ENCODE results near the gene KRTAP10-10. TPM values are rescaled to one million over a fixed set of nuclear protein-coding genes. Genes with fewer than 3 reads are reported as not detected.

The KRTAP10-10 gene
- total and polyA plus RNA-seq, 8 donors: not detected

DNA sequence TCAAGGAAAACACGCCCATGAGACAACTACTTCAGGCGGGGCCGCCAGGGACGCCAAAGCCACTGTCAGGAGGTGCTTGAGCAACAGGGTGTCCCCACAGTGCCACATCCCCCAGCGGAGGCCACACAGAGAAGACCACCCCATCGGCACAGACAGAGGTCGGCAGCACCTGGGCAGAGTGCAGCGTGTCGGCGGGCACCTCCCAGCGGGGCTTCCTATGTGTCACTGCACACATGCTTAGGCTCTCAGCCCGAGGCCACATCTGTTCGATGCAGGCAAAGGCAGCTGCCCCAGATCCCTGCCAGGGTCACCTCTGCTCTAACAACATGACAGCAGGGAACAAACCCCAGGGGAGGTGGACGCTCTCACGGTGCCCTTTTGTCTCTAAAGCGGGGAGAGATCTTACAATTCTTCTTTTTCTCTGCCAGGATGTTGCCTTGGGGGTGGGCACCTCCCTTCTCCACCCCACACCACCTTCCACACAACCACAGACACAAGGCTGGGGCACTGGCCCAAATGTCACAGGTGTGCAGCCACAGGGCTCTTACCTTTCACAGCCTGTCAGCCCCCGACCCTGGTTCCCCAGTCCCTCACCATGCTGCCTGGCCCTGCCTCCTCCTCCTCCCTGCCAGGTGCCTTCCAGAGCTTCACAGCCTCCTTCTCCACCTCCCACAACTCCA lies 21.1 kb upstream of the KRTAP10-10 start:
- no peak for TF ChIP-seq CTCF (IDR thresholded peaks at IDR 0.05)
- H3K9me3 ChIP-seq: peaks cover 0 to 22% of the 10 kb centered on the region in 2 donors
- peaks cover 0 to 36% of the 10 kb centered on the region in 2 donors for H3K27me3 ChIP-seq
- intact Hi-C loops (cut with DNase I): no loop called here
- ATAC-seq (no peak), DNase-seq (peak in 1 of 4 donors; percentile 54)
- no peak overlapping the region for H3K4me3 ChIP-seq
- H3K27ac ChIP-seq: no peak overlapping the region
- no peaks in the 10 kb centered on the region for H3K4me1 ChIP-seq
- no peaks in the 10 kb centered on the region for H3K36me3 ChIP-seq

- DNase-seq (peak in 1 of 4 donors; percentile 69), ATAC-seq (no peak)
- Histone ChIP-seq H3K4me3 (no peak overlapping the region), H3K36me3 (no peaks in the 10 kb centered on the region), H3K9me3 (peaks cover 0 to 20% of the 10 kb centered on the region in 2 donors), H3K27me3 (peaks cover 0 to 36% of the 10 kb centered on the region in 2 donors), H3K4me1 (no peaks in the 10 kb centered on the region), H3K27ac (no peak overlapping the region)
- intact Hi-C loops (cut with DNase I): no loop called here
- no peak for TF ChIP-seq CTCF (IDR thresholded peaks at IDR 0.05)
Observed at GRCh38 chr21:44616591-44616926, 20.6 kb upstream of the KRTAP10-10 start.

GRCh38 chr21:44617071-44617501 lies 20.1 kb upstream of the KRTAP10-10 start:
- ATAC-seq: no peak
- Histone ChIP-seq H3K4me3 (no peak overlapping the region), H3K27ac (no peak overlapping the region), H3K27me3 (peaks cover 0 to 36% of the 10 kb centered on the region in 2 donors), H3K4me1 (no peaks in the 10 kb centered on the region), H3K36me3 (no peaks in the 10 kb centered on the region), H3K9me3 (peaks cover 0 to 14% of the 10 kb centered on the region in 2 donors)
- no peak for TF ChIP-seq CTCF (IDR thresholded peaks at IDR 0.05)
- intact Hi-C loops (cut with DNase I): no loop called here
- peak in 1 of 4 donors; percentile 59 for DNase-seq

GRCh38 chr21:44618504-44618903 lies 18.7 kb upstream of the KRTAP10-10 start:
- TF ChIP-seq CTCF (IDR thresholded peaks at IDR 0.05): no peak
- DNase-seq (peak in 1 of 4 donors; percentile 10), ATAC-seq (peak; percentile 63)
- no peak overlapping the region for H3K4me3 ChIP-seq
- intact Hi-C loops (cut with DNase I): no loop called here
- H3K27me3 ChIP-seq: peaks cover 0 to 27% of the 10 kb centered on the region in 2 donors
- H3K27ac ChIP-seq: no peak overlapping the region
- no peaks in the 10 kb centered on the region for H3K4me1 ChIP-seq
- H3K9me3 ChIP-seq: peaks cover 0 to 22% of the 10 kb centered on the region in 2 donors
- H3K36me3 ChIP-seq: no peaks in the 10 kb centered on the region

GRCh38 chr21:44618909-44619308 lies 18.2 kb upstream of the KRTAP10-10 start:
- H3K4me3 ChIP-seq: no peak overlapping the region
- no peaks in the 10 kb centered on the region for H3K36me3 ChIP-seq
- DNase-seq (no peak), ATAC-seq (peak; percentile 35)
- H3K4me1 ChIP-seq: no peaks in the 10 kb centered on the region
- intact Hi-C loops (cut with DNase I): no loop called here
- peak overlapping the region in 1 of 2 donors; percentile 23 for H3K27ac ChIP-seq
- peaks cover 0 to 24% of the 10 kb centered on the region in 2 donors for H3K27me3 ChIP-seq
- peaks cover 0 to 26% of the 10 kb centered on the region in 2 donors for H3K9me3 ChIP-seq
- no peak for TF ChIP-seq CTCF (IDR thresholded peaks at IDR 0.05)

All from left lung (tissue), 10 donors.